Fibroblast of the conjunctiva (primary cell): Measurements from ENCODE around the gene IGSF9B.

Experiments used
- DNase-seq: peaks from one replicate; pipeline ENCODE4 v3.0.0-alpha.2; 2010; ENCODE audit warnings: low read depth

The IGSF9B gene

GRCh38 chr11:133900176-133901105 lies 56.3 kb downstream of the IGSF9B start:
- no peak for DNase-seq

- no peak for DNase-seq
Measured at GRCh38 chr11:133898770-133899115, 58.0 kb downstream of the IGSF9B start.

GRCh38 chr11:133898031-133898769 lies 58.6 kb downstream of the IGSF9B start:
- DNase-seq = no peak

GRCh38 chr11:133897331-133897650 lies 59.5 kb downstream of the IGSF9B start:
- no peak for DNase-seq

- no peak for DNase-seq
Measured at GRCh38 chr11:133896642-133897330, 60.0 kb downstream of the IGSF9B start.

- DNase-seq = no peak
Measured at GRCh38 chr11:133896028-133896427, 60.7 kb downstream of the IGSF9B start.

- no peak for DNase-seq
Measured at GRCh38 chr11:133895551-133895950, 61.2 kb downstream of the IGSF9B start.

GRCh38 chr11:133895061-133895479 lies 61.7 kb downstream of the IGSF9B start:
- no peak for DNase-seq

- DNase-seq = no peak
Measured at GRCh38 chr11:133893381-133893780, 63.4 kb downstream of the IGSF9B start.

- DNase-seq = no peak
Measured at GRCh38 chr11:133892584-133893380, 64.0 kb downstream of the IGSF9B start.

- DNase-seq = no peak
Measured at GRCh38 chr11:133892126-133892525, 64.6 kb downstream of the IGSF9B start.

- DNase-seq = no peak
Measured at GRCh38 chr11:133889893-133890292, 66.9 kb downstream of the IGSF9B start.

GRCh38 chr11:133889188-133889587 lies 67.6 kb downstream of the IGSF9B start:
- no peak for DNase-seq

- DNase-seq = no peak
Measured at GRCh38 chr11:133887692-133888332, 69.0 kb downstream of the IGSF9B start.

GRCh38 chr11:133886029-133886428 lies 70.7 kb downstream of the IGSF9B start:
- no peak for DNase-seq

GRCh38 chr11:133872160-133872559 lies 84.6 kb downstream of the IGSF9B start:
- DNase-seq = no peak

GRCh38 chr11:133867456-133867855 lies 89.3 kb downstream of the IGSF9B start:
- no peak for DNase-seq

- no peak for DNase-seq
Measured at GRCh38 chr11:133865466-133865865, 91.3 kb downstream of the IGSF9B start.

- DNase-seq = no peak
Measured at GRCh38 chr11:133864756-133865155, 92.0 kb downstream of the IGSF9B start.

- DNase-seq = no peak
Measured at GRCh38 chr11:133860151-133860550, 96.6 kb downstream of the IGSF9B start.
